Activated T-helper 17 cell treated with anti-CD3 and anti-CD28 coated beads, Interleukin-2, amount 50 U/mL, for 72 hours (primary cell): Measurements from ENCODE around the gene MVK. TPM values are rescaled to one million over a fixed set of nuclear protein-coding genes. Genes with fewer than 3 reads are reported as not detected.
A peak's percentile ranks its signal among the peaks of the same experiment; 100 is the strongest.

Source experiments
- ATAC-seq: fragments of 150-1000 bp; cut with Tn5 transposase; replicated peaks from 2 replicates; pipeline ENCODE4 v1.10.0; 2021; ENCODE audit warnings: mild to moderate bottlenecking, moderate library complexity
- H3K27ac Mint-ChIP-seq: one replicate; pipeline ENCODE4 v1.8.0; 2022; ENCODE audit warnings: mixed read lengths
- H3K27me3 Mint-ChIP-seq: one replicate; pipeline ENCODE4 v1.8.0; 2022; ENCODE audit warnings: mixed read lengths
- H3K36me3 Mint-ChIP-seq: one replicate; pipeline ENCODE4 v1.8.0; 2022; ENCODE audit warnings: low read depth, mild to moderate bottlenecking, mixed read lengths
- H3K4me1 Mint-ChIP-seq: one replicate; pipeline ENCODE4 v1.8.0; 2022; ENCODE audit warnings: mixed read lengths
- H3K4me3 Mint-ChIP-seq: one replicate; pipeline ENCODE4 v1.8.0; 2022; ENCODE audit warnings: mild to moderate bottlenecking, mixed read lengths
- H3K9me3 Mint-ChIP-seq: one replicate; pipeline ENCODE4 v1.8.0; 2022; ENCODE audit warnings: mixed read lengths
- total RNA-seq, 2 donors: library from RNA; stranded (reverse); gene quantifications; one replicate each; pipeline ENCODE4 v1.2.3, GENCODE V29; 2022

MVK gene
- total RNA-seq, 2 donors from 2014 or later: 10.7 to 15.6 TPM

DNA sequence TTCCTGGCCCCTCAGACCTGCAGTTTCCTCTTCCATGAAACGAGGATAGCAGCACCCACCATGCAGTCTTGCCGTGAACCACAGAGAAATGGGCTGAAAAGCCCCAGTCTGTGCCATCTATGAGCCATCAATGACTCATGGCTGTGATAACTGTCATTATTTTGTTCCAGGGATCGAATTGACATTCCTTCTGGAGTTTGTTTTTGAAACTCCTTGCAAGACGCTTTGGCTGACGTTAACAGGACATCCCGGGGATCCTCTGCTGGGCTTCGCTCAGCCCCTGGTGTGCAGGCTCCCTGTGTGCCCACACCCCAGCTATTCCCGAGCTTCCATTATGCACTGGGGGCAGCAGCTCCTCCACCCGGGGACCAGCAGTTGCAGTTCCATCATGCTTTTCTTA is 34.1 kb upstream of the MVK start:
- Mint-ChIP-seq H3K36me3 (peaks cover 7% of the 10 kb centered on the region), H3K9me3 (no peaks in the 10 kb centered on the region), H3K27me3 (no peaks in the 10 kb centered on the region), H3K27ac (no peak overlapping the region), H3K4me1 (no peaks in the 10 kb centered on the region), H3K4me3 (no peak overlapping the region)
- ATAC-seq: no peak

DNA sequence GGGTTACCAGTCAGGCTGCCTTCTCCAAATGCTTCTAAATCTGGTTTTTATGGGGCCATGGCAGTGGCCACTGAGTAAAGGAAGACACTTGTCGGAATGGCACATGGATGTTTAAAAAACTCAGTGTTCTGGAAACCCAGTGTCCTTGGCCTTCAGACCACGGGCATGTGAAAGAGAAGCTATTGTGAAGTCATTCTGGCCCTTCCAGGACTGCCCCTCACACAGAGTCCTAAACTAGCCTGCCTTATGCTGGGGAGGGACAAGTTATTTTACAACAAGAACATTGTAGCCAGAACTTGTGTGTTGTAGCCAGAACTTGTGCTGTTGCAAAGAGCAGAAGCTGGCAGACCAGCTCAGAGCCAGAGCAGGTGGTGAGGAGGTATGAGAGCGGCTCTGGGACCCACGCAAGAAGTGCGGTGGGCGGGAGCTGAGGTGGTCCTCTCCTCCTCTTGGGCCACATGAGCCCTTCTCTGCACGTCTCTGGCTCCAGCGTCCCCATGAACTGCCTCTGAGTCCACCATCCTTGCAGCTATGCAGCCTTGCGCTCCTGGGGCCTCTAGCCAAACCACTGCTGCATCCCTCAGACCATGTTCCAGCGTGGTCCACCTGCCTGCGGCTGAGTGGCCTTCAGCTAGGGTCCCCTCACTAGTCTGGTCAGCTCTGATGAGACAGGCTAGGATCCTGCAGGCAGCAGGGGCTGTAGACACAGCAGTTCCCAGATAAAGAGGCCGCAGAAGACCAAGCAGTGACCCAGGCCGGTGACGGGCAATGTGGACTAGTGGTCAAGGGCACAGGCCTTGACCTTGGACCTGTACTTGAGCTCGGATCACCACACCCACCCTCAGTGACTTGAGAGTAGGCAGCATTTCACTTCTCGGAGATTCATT is 32.8 kb upstream of the MVK start:
- H3K9me3 Mint-ChIP-seq: no peaks in the 10 kb centered on the region
- no peak for ATAC-seq
- no peaks in the 10 kb centered on the region for H3K27me3 Mint-ChIP-seq
- H3K4me3 Mint-ChIP-seq: no peak overlapping the region
- no peak overlapping the region for H3K27ac Mint-ChIP-seq
- peaks cover 5% of the 10 kb centered on the region for H3K4me1 Mint-ChIP-seq
- H3K36me3 Mint-ChIP-seq: no peaks in the 10 kb centered on the region

- ATAC-seq: no peak
- H3K27me3 Mint-ChIP-seq: no peaks in the 10 kb centered on the region
Observed at GRCh38 chr12:109541413-109541726, 32.2 kb upstream of the MVK start.

GRCh38 chr12:109542014-109542413 is 31.6 kb upstream of the MVK start:
- no peak overlapping the region for H3K4me3 Mint-ChIP-seq
- no peaks in the 10 kb centered on the region for H3K9me3 Mint-ChIP-seq
- H3K36me3 Mint-ChIP-seq: no peaks in the 10 kb centered on the region
- no peak overlapping the region for H3K27ac Mint-ChIP-seq
- H3K27me3 Mint-ChIP-seq: peaks cover under 1% of the 10 kb centered on the region
- H3K4me1 Mint-ChIP-seq: peaks cover 5% of the 10 kb centered on the region
- ATAC-seq: no peak

More at GRCh38 chr12:109541413-109541726, 32.2 kb upstream of the MVK start:
- H3K9me3 Mint-ChIP-seq: no peaks in the 10 kb centered on the region
- no peak overlapping the region for H3K4me3 Mint-ChIP-seq
- no peaks in the 10 kb centered on the region for H3K36me3 Mint-ChIP-seq
- H3K4me1 Mint-ChIP-seq: peaks cover 5% of the 10 kb centered on the region
- H3K27ac Mint-ChIP-seq: no peak overlapping the region

DNA sequence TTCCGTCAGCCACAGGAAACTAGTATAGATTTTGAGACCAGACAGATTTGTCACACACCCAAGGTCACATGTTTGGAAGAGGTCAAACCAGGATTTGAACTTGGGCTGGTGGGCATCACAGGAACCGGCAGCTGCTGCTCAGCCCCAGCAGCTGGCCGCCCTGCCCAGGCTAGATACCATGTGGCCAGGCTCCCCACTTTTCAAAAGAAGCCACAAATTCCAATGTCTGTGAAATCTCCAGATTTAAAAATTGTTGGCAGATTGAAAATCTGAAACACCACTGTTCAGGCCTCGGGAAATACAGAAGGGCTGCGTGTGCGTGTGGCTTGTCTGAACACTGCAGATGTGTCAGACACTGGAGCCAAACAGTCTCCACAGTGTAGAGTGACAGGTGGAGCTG is 30.7 kb upstream of the MVK start:
- Mint-ChIP-seq H3K9me3 (no peaks in the 10 kb centered on the region), H3K4me1 (peaks cover 5% of the 10 kb centered on the region)
- no peak for ATAC-seq

GRCh38 chr12:109544955-109545531 is 28.6 kb upstream of the MVK start:
- ATAC-seq: no peak
- no peaks in the 10 kb centered on the region for H3K36me3 Mint-ChIP-seq
- peaks cover 5% of the 10 kb centered on the region for H3K4me1 Mint-ChIP-seq
- peak overlapping the region; percentile 20 for H3K27ac Mint-ChIP-seq
- H3K4me3 Mint-ChIP-seq: no peak overlapping the region
- H3K27me3 Mint-ChIP-seq: peaks cover 17% of the 10 kb centered on the region
- no peaks in the 10 kb centered on the region for H3K9me3 Mint-ChIP-seq

More for the DNA sequence above, 30.7 kb upstream of the MVK start:
- no peaks in the 10 kb centered on the region for H3K36me3 Mint-ChIP-seq
- peaks cover 9% of the 10 kb centered on the region for H3K27me3 Mint-ChIP-seq
- H3K4me3 Mint-ChIP-seq: no peak overlapping the region
- no peak overlapping the region for H3K27ac Mint-ChIP-seq

DNA sequence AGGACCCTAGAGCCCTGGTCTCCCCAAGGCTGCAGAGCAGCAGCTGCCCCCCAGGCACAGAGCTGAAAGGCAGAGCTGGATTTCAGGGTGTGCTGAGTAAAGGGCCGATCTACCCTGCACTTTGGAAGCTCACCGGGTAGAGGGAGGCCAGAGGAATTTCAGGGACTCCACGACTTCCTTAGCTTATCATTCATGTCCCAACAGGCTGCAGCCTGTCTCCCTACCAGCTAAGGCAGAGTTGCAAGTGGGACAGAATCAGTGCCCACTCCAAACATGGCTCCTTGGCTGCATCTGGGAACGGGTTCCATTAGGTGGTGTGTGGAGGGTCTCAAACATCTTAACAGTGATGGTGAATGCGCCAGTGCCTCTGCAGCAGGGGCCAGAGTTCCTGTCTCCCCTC is 27.8 kb upstream of the MVK start:
- Mint-ChIP-seq H3K27me3 (peaks cover 17% of the 10 kb centered on the region), H3K36me3 (no peaks in the 10 kb centered on the region), H3K4me3 (no peak overlapping the region), H3K9me3 (no peaks in the 10 kb centered on the region), H3K27ac (no peak overlapping the region), H3K4me1 (peaks cover 5% of the 10 kb centered on the region)
- ATAC-seq: no peak

- no peaks in the 10 kb centered on the region for H3K36me3 Mint-ChIP-seq
- no peaks in the 10 kb centered on the region for H3K9me3 Mint-ChIP-seq
Observed at GRCh38 chr12:109547286-109547685, 26.3 kb upstream of the MVK start.

GRCh38 chr12:109548258-109548657 is 25.3 kb upstream of the MVK start:
- Mint-ChIP-seq H3K27me3 (peaks cover 17% of the 10 kb centered on the region), H3K4me1 (peaks cover 5% of the 10 kb centered on the region), H3K4me3 (no peak overlapping the region)

More at GRCh38 chr12:109547286-109547685, 26.3 kb upstream of the MVK start:
- Mint-ChIP-seq H3K27ac (no peak overlapping the region), H3K27me3 (peaks cover 17% of the 10 kb centered on the region), H3K4me1 (peaks cover 5% of the 10 kb centered on the region), H3K4me3 (no peak overlapping the region)
- no peak for ATAC-seq

GRCh38 chr12:109549613-109550270 is 23.9 kb upstream of the MVK start:
- ATAC-seq: no peak
- no peaks in the 10 kb centered on the region for H3K9me3 Mint-ChIP-seq
- no peaks in the 10 kb centered on the region for H3K36me3 Mint-ChIP-seq
- H3K4me1 Mint-ChIP-seq: peaks cover 4% of the 10 kb centered on the region
- H3K27me3 Mint-ChIP-seq: peaks cover 17% of the 10 kb centered on the region
- H3K4me3 Mint-ChIP-seq: no peak overlapping the region
- H3K27ac Mint-ChIP-seq: no peak overlapping the region

More at GRCh38 chr12:109548258-109548657, 25.3 kb upstream of the MVK start:
- no peak overlapping the region for H3K27ac Mint-ChIP-seq
- no peaks in the 10 kb centered on the region for H3K36me3 Mint-ChIP-seq
- ATAC-seq: no peak
- H3K9me3 Mint-ChIP-seq: no peaks in the 10 kb centered on the region

GRCh38 chr12:109550281-109550680 is 23.3 kb upstream of the MVK start:
- H3K9me3 Mint-ChIP-seq: no peaks in the 10 kb centered on the region
- H3K4me3 Mint-ChIP-seq: no peak overlapping the region
- H3K27me3 Mint-ChIP-seq: peaks cover 17% of the 10 kb centered on the region
- H3K4me1 Mint-ChIP-seq: no peaks in the 10 kb centered on the region
- no peak overlapping the region for H3K27ac Mint-ChIP-seq
- no peak for ATAC-seq
- H3K36me3 Mint-ChIP-seq: no peaks in the 10 kb centered on the region

DNA sequence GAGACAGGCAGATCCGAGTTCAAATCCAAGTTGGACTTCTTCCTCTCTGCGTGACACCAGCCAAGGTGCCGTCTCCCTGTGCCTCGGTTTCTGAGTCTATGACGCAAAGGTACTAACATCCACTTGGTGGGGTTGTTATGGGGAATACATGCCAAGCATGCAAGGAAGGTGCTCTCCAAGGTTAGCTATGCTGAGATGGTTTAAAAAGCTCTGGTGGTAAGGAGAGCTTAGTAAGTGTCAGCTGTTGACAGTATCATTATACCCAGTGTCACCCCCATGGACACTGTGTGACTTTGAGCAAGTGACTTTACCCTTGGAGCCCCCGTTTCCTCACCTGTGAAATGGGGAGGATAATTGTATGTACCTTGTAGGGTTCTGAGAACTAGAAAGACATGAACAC is 22.5 kb upstream of the MVK start:
- Mint-ChIP-seq H3K27me3 (peaks cover 17% of the 10 kb centered on the region), H3K36me3 (no peaks in the 10 kb centered on the region), H3K4me1 (no peaks in the 10 kb centered on the region), H3K27ac (no peak overlapping the region), H3K4me3 (no peak overlapping the region), H3K9me3 (no peaks in the 10 kb centered on the region)
- no peak for ATAC-seq

- no peaks in the 10 kb centered on the region for H3K9me3 Mint-ChIP-seq
- H3K27ac Mint-ChIP-seq: no peak overlapping the region
- peaks cover 7% of the 10 kb centered on the region for H3K27me3 Mint-ChIP-seq
- H3K36me3 Mint-ChIP-seq: no peaks in the 10 kb centered on the region
- no peaks in the 10 kb centered on the region for H3K4me1 Mint-ChIP-seq
- no peak for ATAC-seq
- H3K4me3 Mint-ChIP-seq: no peak overlapping the region
Observed at GRCh38 chr12:109552971-109553370, 20.6 kb upstream of the MVK start.

GRCh38 chr12:109553483-109553882 is 20.1 kb upstream of the MVK start:
- Mint-ChIP-seq H3K27ac (no peak overlapping the region), H3K27me3 (peaks cover 5% of the 10 kb centered on the region), H3K36me3 (no peaks in the 10 kb centered on the region), H3K9me3 (no peaks in the 10 kb centered on the region), H3K4me1 (no peaks in the 10 kb centered on the region), H3K4me3 (no peak overlapping the region)
- no peak for ATAC-seq
